ENCODE results near the gene TNNT2. TPM values are rescaled to one million over a fixed set of nuclear protein-coding genes. Genes with fewer than 3 reads are reported as not detected.

The TNNT2 gene
- total and polyA plus RNA-seq, 8 donors: 1.5 to 12.0 (median 6.7) TPM; not detected in 4

GRCh38 chr1:201351617-201352016 is 25.9 kb downstream of the TNNT2 start:
- Histone ChIP-seq H3K27me3 (peaks cover 0 to 46% (median 10%) of the 10 kb centered on the region in 3 donors), H3K9me3 (no peaks in the 10 kb centered on the region), H3K4me1 (no peaks in the 10 kb centered on the region), H3K27ac (no peak overlapping the region), H3K4me3 (no peak overlapping the region), H3K36me3 (no peaks in the 10 kb centered on the region)
- no peak for TF ChIP-seq EP300 (IDR thresholded peaks at IDR 0.05)
- no peak for TF ChIP-seq CTCF (IDR thresholded peaks at IDR 0.05)
- TF ChIP-seq POLR2A (IDR thresholded peaks at IDR 0.05): no peak
- no peak for TF ChIP-seq POLR2AphosphoS5 (IDR thresholded peaks at IDR 0.05)
- DNase-seq: no peak
- intact Hi-C loops (cut with DNase I; ENCODE audit: low total_unique reads): no loop called here

GRCh38 chr1:201350884-201351283 is 26.6 kb downstream of the TNNT2 start:
- intact Hi-C loops (cut with DNase I; ENCODE audit: low total_unique reads): no loop called here
- no peak overlapping the region for H3K4me3 ChIP-seq
- no peaks in the 10 kb centered on the region for H3K4me1 ChIP-seq
- TF ChIP-seq EP300 (IDR thresholded peaks at IDR 0.05) (no peak), CTCF (IDR thresholded peaks at IDR 0.05) (no peak), POLR2A (IDR thresholded peaks at IDR 0.05) (no peak), POLR2AphosphoS5 (IDR thresholded peaks at IDR 0.05) (no peak)
- no peaks in the 10 kb centered on the region for H3K36me3 ChIP-seq
- H3K27ac ChIP-seq: no peak overlapping the region
- peaks cover 0 to 43% (median 10%) of the 10 kb centered on the region in 3 donors for H3K27me3 ChIP-seq
- no peak for DNase-seq
- H3K9me3 ChIP-seq: no peaks in the 10 kb centered on the region
- 73 to 77% (median 76%) methylated on average over 7 of the region's 7 CpGs for WGBS, 5 donors

- peaks cover 0 to 44% (median 10%) of the 10 kb centered on the region in 3 donors for H3K27me3 ChIP-seq
- no peak overlapping the region for H3K27ac ChIP-seq
- H3K4me1 ChIP-seq: no peaks in the 10 kb centered on the region
- H3K36me3 ChIP-seq: no peaks in the 10 kb centered on the region
- no peak for DNase-seq
- no peak overlapping the region for H3K4me3 ChIP-seq
- no peak for TF ChIP-seq POLR2A (IDR thresholded peaks at IDR 0.05)
- no peak for TF ChIP-seq EP300 (IDR thresholded peaks at IDR 0.05)
- TF ChIP-seq POLR2AphosphoS5 (IDR thresholded peaks at IDR 0.05): no peak
- no peak for TF ChIP-seq CTCF (IDR thresholded peaks at IDR 0.05)
- intact Hi-C loops (cut with DNase I; ENCODE audit: low total_unique reads): no loop called here
- H3K9me3 ChIP-seq: no peaks in the 10 kb centered on the region
- WGBS, 5 donors: 60 to 76% (median 66%) methylated on average over 2 of the region's 2 CpGs
Measured at GRCh38 chr1:201350361-201350725, 27.1 kb downstream of the TNNT2 start.

- Histone ChIP-seq H3K9me3 (no peaks in the 10 kb centered on the region), H3K27me3 (peaks cover 0 to 37% (median 10%) of the 10 kb centered on the region in 3 donors), H3K4me1 (no peaks in the 10 kb centered on the region), H3K36me3 (no peaks in the 10 kb centered on the region), H3K4me3 (no peak overlapping the region), H3K27ac (no peak overlapping the region)
- DNase-seq: no peak
- TF ChIP-seq POLR2AphosphoS5 (IDR thresholded peaks at IDR 0.05): no peak
- no peak for TF ChIP-seq EP300 (IDR thresholded peaks at IDR 0.05)
- no peak for TF ChIP-seq CTCF (IDR thresholded peaks at IDR 0.05)
- TF ChIP-seq POLR2A (IDR thresholded peaks at IDR 0.05): no peak
- intact Hi-C loops (cut with DNase I; ENCODE audit: low total_unique reads): no loop called here
- WGBS, 5 donors: 78 to 90% (median 81%) methylated on average over 4 of the region's 4 CpGs
Measured at GRCh38 chr1:201349092-201349491, 28.4 kb downstream of the TNNT2 start.

Measured in stomach (tissue), 9 donors.